KMS-11 (cell line): ENCODE data around the gene IL1RAPL2.
"Not testable (repeated sequence)": the region's sequence is repeated elsewhere in the genome, so short reads cannot be mapped to it uniquely, and the experiment has no call there.

Experiments used
- H2AFZ ChIP-seq: fragments of 200-600 bp; sonication (generic); 2 replicates; pipeline ENCODE4 v1.6.1; 2016; ENCODE audit warnings: antibody characterized with exemption, mixed run types, low read depth
- H3K27ac ChIP-seq: fragments of 200-600 bp; sonication (generic); 2 replicates; pipeline ENCODE4 v1.6.1; 2016; ENCODE audit warnings: mild to moderate bottlenecking, mixed run types
- H3K27me3 ChIP-seq: fragments of 200-600 bp; sonication (generic); 2 replicates; pipeline ENCODE4 v1.6.1; 2017; ENCODE audit warnings: mild to moderate bottlenecking, low read depth, mixed run types, moderate library complexity; ENCODE audit not compliant: insufficient read depth
- H3K36me3 ChIP-seq: fragments of 200-600 bp; sonication (generic); 2 replicates; pipeline ENCODE4 v1.6.1; 2017; ENCODE audit warnings: mild to moderate bottlenecking, mixed run types; ENCODE audit not compliant: insufficient read depth
- H3K4me1 ChIP-seq: fragments of 200-600 bp; sonication (generic); 2 replicates; pipeline ENCODE4 v1.6.1; 2016; ENCODE audit warnings: mild to moderate bottlenecking, low read depth, mixed run types; ENCODE audit not compliant: poor library complexity, severe bottlenecking
- H3K4me2 ChIP-seq: fragments of 200-600 bp; sonication (generic); 2 replicates; pipeline ENCODE4 v1.7.0; 2016; ENCODE audit warnings: mild to moderate bottlenecking, mixed run types
- H3K4me3 ChIP-seq: fragments of 200-600 bp; sonication (generic); IDR thresholded peaks from 2 replicates; pipeline ENCODE4 v1.6.1; 2017; ENCODE audit warnings: low read depth, low read length, mixed read lengths; ENCODE audit not compliant: insufficient read depth
- H3K79me2 ChIP-seq: fragments of 200-600 bp; sonication (generic); 2 replicates; pipeline ENCODE4 v1.6.1; 2016; ENCODE audit warnings: low read depth, mixed run types; ENCODE audit not compliant: insufficient read depth
- H3K9ac ChIP-seq: fragments of 200-600 bp; sonication (generic); 2 replicates; pipeline ENCODE4 v1.6.1; 2016; ENCODE audit warnings: mild to moderate bottlenecking, mixed run types
- H4K20me1 ChIP-seq: fragments of 200-600 bp; sonication (generic); 2 replicates; pipeline ENCODE4 v1.6.1; 2016; ENCODE audit warnings: mild to moderate bottlenecking, mixed run types; ENCODE audit not compliant: insufficient read depth
- CTCF ChIP-seq: fragments of 200-600 bp; sonication (generic); conservative IDR thresholded peaks from 2 replicates; pipeline ENCODE4 v1.6.1; 2017; ENCODE audit warnings: low read depth, mild to moderate bottlenecking, antibody characterized with exemption, low read length, moderate library complexity, mixed read lengths

IL1RAPL2 gene

GRCh38 chrX:105018865-105019264 lies 452.9 kb downstream of the IL1RAPL2 start:
- H2AFZ ChIP-seq, result no peak overlapping the region
- no peaks in the 10 kb centered on the region for H3K4me1 ChIP-seq
- no peak for TF ChIP-seq CTCF
- H3K36me3 ChIP-seq, result no peaks in the 10 kb centered on the region
- H3K4me3 ChIP-seq, result no peak overlapping the region
- H3K9ac ChIP-seq, result no peak overlapping the region
- H3K27me3 ChIP-seq, result no peaks in the 10 kb centered on the region
- no peaks in the 10 kb centered on the region for H4K20me1 ChIP-seq
- H3K27ac ChIP-seq, result no peak overlapping the region
- H3K79me2 ChIP-seq, result no peaks in the 10 kb centered on the region
- H3K4me2 ChIP-seq, result no peak overlapping the region

- H2AFZ ChIP-seq, H3K27ac ChIP-seq, H3K4me2 ChIP-seq, H3K36me3 ChIP-seq, H3K27me3 ChIP-seq, H3K4me1 ChIP-seq, H4K20me1 ChIP-seq, H3K79me2 ChIP-seq, H3K4me3 ChIP-seq, H3K9ac ChIP-seq: not testable (repeated sequence)
Observed at GRCh38 chrX:105028962-105029361, 463.0 kb downstream of the IL1RAPL2 start.

GRCh38 chrX:105038672-105039328 lies 472.8 kb downstream of the IL1RAPL2 start:
- H3K9ac ChIP-seq, result no peak overlapping the region
- H3K79me2 ChIP-seq, result no peaks in the 10 kb centered on the region
- H3K36me3 ChIP-seq, result no peaks in the 10 kb centered on the region
- no peaks in the 10 kb centered on the region for H3K27me3 ChIP-seq
- H4K20me1 ChIP-seq, result no peaks in the 10 kb centered on the region
- H3K4me1 ChIP-seq, result no peaks in the 10 kb centered on the region
- no peak overlapping the region for H3K27ac ChIP-seq
- H3K4me3 ChIP-seq, result no peak overlapping the region
- TF ChIP-seq CTCF, result no peak
- no peak overlapping the region for H2AFZ ChIP-seq
- H3K4me2 ChIP-seq, result no peak overlapping the region

- Histone ChIP-seq H4K20me1 (no peaks in the 10 kb centered on the region), H3K36me3 (no peaks in the 10 kb centered on the region), H3K79me2 (no peaks in the 10 kb centered on the region), H3K4me3 (no peak overlapping the region), H3K4me1 (no peaks in the 10 kb centered on the region), H3K4me2 (no peak overlapping the region), H3K27ac (no peak overlapping the region), H2AFZ (no peak overlapping the region), H3K9ac (no peak overlapping the region), H3K27me3 (no peaks in the 10 kb centered on the region)
- TF ChIP-seq CTCF, result no peak
Observed at GRCh38 chrX:105050921-105051320, 484.9 kb downstream of the IL1RAPL2 start.

GRCh38 chrX:105051364-105051763 lies 485.4 kb downstream of the IL1RAPL2 start:
- no peaks in the 10 kb centered on the region for H3K36me3 ChIP-seq
- H3K27me3 ChIP-seq, result no peaks in the 10 kb centered on the region
- H3K79me2 ChIP-seq, result no peaks in the 10 kb centered on the region
- no peak overlapping the region for H3K4me2 ChIP-seq
- no peak for TF ChIP-seq CTCF
- no peak overlapping the region for H3K9ac ChIP-seq
- H4K20me1 ChIP-seq, result no peaks in the 10 kb centered on the region
- H2AFZ ChIP-seq, result no peak overlapping the region
- H3K27ac ChIP-seq, result no peak overlapping the region
- H3K4me3 ChIP-seq, result no peak overlapping the region
- H3K4me1 ChIP-seq, result no peaks in the 10 kb centered on the region
